ENCODE data around the gene CIDEB. TPM values are rescaled to one million over a fixed set of nuclear protein-coding genes. Genes with fewer than 3 reads are reported as not detected.

Gene CIDEB
- total and polyA plus RNA-seq, 2 of the 4 experiments (the other 2 are of a cell fraction) = under 0.01 to 0.19 TPM

DNA sequence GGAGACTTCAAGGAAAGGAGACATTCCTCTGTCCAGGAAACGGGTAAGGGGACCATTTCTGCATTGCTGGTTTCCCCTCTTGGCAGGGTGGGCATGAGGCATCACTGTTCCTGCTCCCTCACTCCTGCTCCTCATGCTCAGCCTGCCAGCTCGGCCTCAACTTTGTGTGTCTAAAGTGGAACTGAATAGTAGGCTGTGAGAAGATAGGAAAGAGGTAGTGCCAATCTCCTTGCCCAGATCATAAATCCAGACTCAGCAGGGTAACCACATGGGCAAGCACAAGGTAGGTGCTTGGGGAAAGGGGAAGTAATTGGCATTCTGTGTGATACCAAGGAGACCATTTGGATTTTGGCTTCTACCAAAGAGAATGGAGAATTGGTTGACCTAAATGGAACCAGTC lies 6.1 kb upstream of the CIDEB start:
- peaks cover 11% of the 10 kb centered on the region; the same call in 1 of the 2 replicates for H3K9me1 ChIP-seq (ENCODE audit: insufficient read depth, low read length)
- H3K27me3 ChIP-seq (ENCODE audit: control insufficient read depth, insufficient read depth, low read length) = peaks cover 21% of the 10 kb centered on the region; the same call in 1 of the 2 replicates
- H3K27ac ChIP-seq (ENCODE audit: insufficient read depth, low read length) = no peak overlapping the region
- no peak overlapping the region for H3K9ac ChIP-seq (ENCODE audit: low read depth, low read length)
- no peak for ATAC-seq (ENCODE audit: low read depth)
- H3K4ac ChIP-seq (ENCODE audit: low read depth, low read length) = no peak overlapping the region
- intact Hi-C loops (cut with micrococcal nuclease) (no loop called here), in situ Hi-C loops (cut with MboI; ENCODE audit: low sequenced_read_pairs) (no loop called here), dilution Hi-C loops (cut with HindIII; ENCODE audit: low sequenced_read_pairs, unreplicated experiment) (no loop called here)
- no peak overlapping the region for H2BK120ac ChIP-seq (ENCODE audit: low read depth, low read length)
- H2BK5ac ChIP-seq (ENCODE audit: low read depth, low read length, poor library complexity, severe bottlenecking) = no peak overlapping the region
- no peak overlapping the region for H2BK20ac ChIP-seq (ENCODE audit: low read depth, low read length)
- H3K9me3 ChIP-seq (ENCODE audit: control insufficient read depth, insufficient read depth, low read length) = no peaks in the 10 kb centered on the region
- peaks cover under 1% of the 10 kb centered on the region; the same call in 1 of the 2 replicates for H4K20me1 ChIP-seq (ENCODE audit: insufficient read depth, low read length)
- H4K5ac ChIP-seq (ENCODE audit: low read depth, low read length) = no peak overlapping the region
- WGBS, 2 experiments (ENCODE audit: extremely low coverage in 2 of 2, insufficient read length in 1 of 2) = no CpG with 5 or more reads among the region's 2 CpGs
- no peak overlapping the region for H3K56ac ChIP-seq (ENCODE audit: extremely low read depth, insufficient read depth, low read length)
- H3K23ac ChIP-seq (ENCODE audit: low read depth, low read length) = no peak overlapping the region
- H3K14ac ChIP-seq (replicated peaks; ENCODE audit: low read depth, low read length) = no peak overlapping the region
- no peak for DNase-seq
- H4K8ac ChIP-seq (ENCODE audit: low read depth in 2 of 2, low read length in 2 of 2) = no peak overlapping the region
- no peak overlapping the region for H3K4me3 ChIP-seq (ENCODE audit: insufficient read depth, low read depth, low read length)
- ChIA-PET CTCF (no interaction called here), POLR2A (ENCODE audit: unreplicated experiment) (no interaction called here)
- H3K4me1 ChIP-seq (ENCODE audit: control insufficient read depth, insufficient read depth, low read length) = peaks cover 10% of the 10 kb centered on the region; the same call in 1 of the 2 replicates
- H3K18ac ChIP-seq (ENCODE audit: low read depth, low read length) = no peak overlapping the region
- H3K36me3 ChIP-seq (ENCODE audit: control insufficient read depth, insufficient read depth, low read length) = no peaks in the 10 kb centered on the region
- H3K4me2 ChIP-seq (ENCODE audit: low read depth, low read length) = no peak overlapping the region
- no peak overlapping the region for H4K91ac ChIP-seq (ENCODE audit: insufficient read depth, low read depth, low read length)
- no peak overlapping the region for H2AK9ac ChIP-seq (replicated peaks; ENCODE audit: low read depth, low read length, poor library complexity)
- no peak overlapping the region for H2AK5ac ChIP-seq (ENCODE audit: low read depth, low read length)
- H2AFZ ChIP-seq (replicated peaks; ENCODE audit: low read length, poor library complexity) = no peak overlapping the region
- H3K79me1 ChIP-seq (ENCODE audit: low read depth in 1 of 2, low read length in 2 of 2) = 0 out of 4 replicates have a peak, but pooled peaks cover 0 to 5% of the 10 kb centered on the region in 2 experiments
- H2BK15ac ChIP-seq (ENCODE audit: low read depth, low read length) = no peak overlapping the region
- TF ChIP-seq, protein P1, sequence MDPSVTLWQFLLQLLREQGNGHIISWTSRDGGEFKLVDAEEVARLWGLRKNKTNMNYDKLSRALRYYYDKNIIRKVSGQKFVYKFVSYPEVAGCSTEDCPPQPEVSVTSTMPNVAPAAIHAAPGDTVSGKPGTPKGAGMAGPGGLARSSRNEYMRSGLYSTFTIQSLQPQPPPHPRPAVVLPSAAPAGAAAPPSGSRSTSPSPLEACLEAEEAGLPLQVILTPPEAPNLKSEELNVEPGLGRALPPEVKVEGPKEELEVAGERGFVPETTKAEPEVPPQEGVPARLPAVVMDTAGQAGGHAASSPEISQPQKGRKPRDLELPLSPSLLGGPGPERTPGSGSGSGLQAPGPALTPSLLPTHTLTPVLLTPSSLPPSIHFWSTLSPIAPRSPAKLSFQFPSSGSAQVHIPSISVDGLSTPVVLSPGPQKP (IDR thresholded peaks at IDR 0.05; ENCODE audit: borderline replicate concordance, low read depth, low read length) = no peak
- TF ChIP-seq, protein P2, sequence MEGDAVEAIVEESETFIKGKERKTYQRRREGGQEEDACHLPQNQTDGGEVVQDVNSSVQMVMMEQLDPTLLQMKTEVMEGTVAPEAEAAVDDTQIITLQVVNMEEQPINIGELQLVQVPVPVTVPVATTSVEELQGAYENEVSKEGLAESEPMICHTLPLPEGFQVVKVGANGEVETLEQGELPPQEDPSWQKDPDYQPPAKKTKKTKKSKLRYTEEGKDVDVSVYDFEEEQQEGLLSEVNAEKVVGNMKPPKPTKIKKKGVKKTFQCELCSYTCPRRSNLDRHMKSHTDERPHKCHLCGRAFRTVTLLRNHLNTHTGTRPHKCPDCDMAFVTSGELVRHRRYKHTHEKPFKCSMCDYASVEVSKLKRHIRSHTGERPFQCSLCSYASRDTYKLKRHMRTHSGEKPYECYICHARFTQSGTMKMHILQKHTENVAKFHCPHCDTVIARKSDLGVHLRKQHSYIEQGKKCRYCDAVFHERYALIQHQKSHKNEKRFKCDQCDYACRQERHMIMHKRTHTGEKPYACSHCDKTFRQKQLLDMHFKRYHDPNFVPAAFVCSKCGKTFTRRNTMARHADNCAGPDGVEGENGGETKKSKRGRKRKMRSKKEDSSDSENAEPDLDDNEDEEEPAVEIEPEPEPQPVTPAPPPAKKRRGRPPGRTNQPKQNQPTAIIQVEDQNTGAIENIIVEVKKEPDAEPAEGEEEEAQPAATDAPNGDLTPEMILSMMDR (conservative IDR thresholded peaks at IDR 0.05; ENCODE audit: low read depth, low read length) = no peak
- TF ChIP-seq CHD1 (IDR thresholded peaks at IDR 0.05; ENCODE audit: low read depth, low read length) = no peak
- TF ChIP-seq BHLHE40 (IDR thresholded peaks at IDR 0.05; ENCODE audit: low read depth, low read length) = no peak
- no peak for TF ChIP-seq SMC3 (IDR thresholded peaks at IDR 0.05; ENCODE audit: low read depth, low read length)
- no peak for TF ChIP-seq MXI1 (IDR thresholded peaks at IDR 0.05; ENCODE audit: borderline replicate concordance, low read depth, low read length)
- no TSS peak for BruUV-seq (replicated peaks)
